GM23338 (cell line): ENCODE data around the gene CBS. TPM values are rescaled to one million over a fixed set of nuclear protein-coding genes. Genes with fewer than 3 reads are reported as not detected.

Experiments
- ATAC-seq: fragments of 200-7000 bp; cut with Tn5 transposase; 3 replicates; pipeline ENCODE4 v1.9.1; 2020
- DNase-seq: peaks from one replicate; pipeline ENCODE4 v3.0.0-alpha.2; 2015; ENCODE audit warnings: low spot score
- H2AFZ ChIP-seq: fragments of 200-600 bp; sonication (generic); 2 replicates; pipeline ENCODE4 v1.8.0; 2016; ENCODE audit warnings: antibody characterized with exemption, mild to moderate bottlenecking, moderate library complexity
- H3F3A ChIP-seq: fragments of 200-600 bp; sonication (generic); replicated peaks from 2 replicates; pipeline ENCODE4 v1.8.0; 2017; ENCODE audit warnings: antibody characterized with exemption, mixed run types, low read depth
- H3K27ac ChIP-seq: fragments of 200-600 bp; sonication (generic); 2 replicates; pipeline ENCODE4 v1.6.1; 2016; ENCODE audit warnings: low read depth
- H3K27me3 ChIP-seq: fragments of 200-600 bp; sonication (generic); 2 replicates; pipeline ENCODE4 v1.8.0; 2016; ENCODE audit warnings: mild to moderate bottlenecking, mixed run types, moderate library complexity; ENCODE audit not compliant: insufficient read depth
- H3K36me3 ChIP-seq: fragments of 200-600 bp; sonication (generic); 2 replicates; pipeline ENCODE4 v1.8.0; 2016; ENCODE audit warnings: mild to moderate bottlenecking; ENCODE audit not compliant: insufficient read depth
- H3K4me1 ChIP-seq: fragments of 200-600 bp; sonication (generic); 2 replicates; pipeline ENCODE4 v1.8.0; 2016; ENCODE audit warnings: mild to moderate bottlenecking, moderate library complexity; ENCODE audit not compliant: insufficient read depth
- H3K4me2 ChIP-seq: fragments of 200-600 bp; sonication (generic); 2 replicates; pipeline ENCODE4 v1.7.1; 2017; ENCODE audit warnings: mixed run types
- H3K4me3 ChIP-seq: fragments of 200-600 bp; sonication (generic); 2 replicates; pipeline ENCODE4 v1.6.1; 2016; ENCODE audit warnings: mixed run types
- H3K79me2 ChIP-seq: fragments of 200-600 bp; sonication (generic); replicated peaks from 2 replicates; pipeline ENCODE4 v1.8.0; 2017; ENCODE audit warnings: mild to moderate bottlenecking; ENCODE audit not compliant: insufficient read depth
- H3K9me2 ChIP-seq: fragments of 200-600 bp; sonication (generic); 2 replicates; pipeline ENCODE4 v1.8.0; 2017; ENCODE audit not compliant: insufficient read depth
- H4K20me1 ChIP-seq: fragments of 200-600 bp; sonication (generic); replicated peaks from 2 replicates; pipeline ENCODE4 v1.8.0; 2017; ENCODE audit warnings: mild to moderate bottlenecking; ENCODE audit not compliant: insufficient read depth
- H3K27ac Mint-ChIP-seq: 2 replicates; pipeline ENCODE4 v1.8.0; 2020; ENCODE audit warnings: inconsistent platforms, mild to moderate bottlenecking, moderate library complexity, mixed read lengths
- H3K27me3 Mint-ChIP-seq: 3 replicates; pipeline ENCODE4 v1.8.0; 2022; ENCODE audit warnings: low read depth, mild to moderate bottlenecking, moderate library complexity, mixed read lengths, inconsistent platforms; ENCODE audit not compliant: insufficient read depth, poor library complexity
- H3K36me3 Mint-ChIP-seq: 3 replicates; pipeline ENCODE4 v1.8.0; 2021; ENCODE audit warnings: low read depth, mild to moderate bottlenecking, inconsistent platforms, moderate library complexity, mixed read lengths
- H3K4me1 Mint-ChIP-seq: 3 replicates; pipeline ENCODE4 v1.8.0; 2020; ENCODE audit warnings: mild to moderate bottlenecking, inconsistent platforms, mixed read lengths
- H3K4me3 Mint-ChIP-seq: 3 replicates; pipeline ENCODE4 v1.8.0; 2021; ENCODE audit warnings: moderate library complexity, mild to moderate bottlenecking, inconsistent platforms, mixed read lengths
- H3K9me3 Mint-ChIP-seq: 3 replicates; pipeline ENCODE4 v1.8.0; 2020; ENCODE audit warnings: moderate library complexity, mild to moderate bottlenecking, inconsistent platforms, mixed read lengths
- CREB1 ChIP-seq: fragments of 250-450 bp; sonication (Bioruptor Pico); IDR thresholded peaks from 2 replicates; pipeline ENCODE4 v1.5.0; 2020; ENCODE audit warnings: low read depth, mild to moderate bottlenecking, moderate library complexity
- EZH2phosphoT487 ChIP-seq: fragments of 200-600 bp; sonication (generic); IDR thresholded peaks from one replicate; pipeline ENCODE4 v1.8.1; 2018; ENCODE audit warnings: antibody characterized with exemption; ENCODE audit not compliant: unreplicated experiment
- JUNB ChIP-seq: IDR thresholded peaks from one replicate; pipeline ENCODE4 v1.6.1; 2016; ENCODE audit warnings: antibody characterized with exemption; ENCODE audit not compliant: unreplicated experiment
- REST ChIP-seq: IDR thresholded peaks from one replicate; pipeline ENCODE4 v1.6.1; 2018; ENCODE audit warnings: antibody characterized with exemption; ENCODE audit not compliant: unreplicated experiment
- STAT1 ChIP-seq: IDR thresholded peaks from one replicate; pipeline ENCODE4 v1.6.1; 2016; ENCODE audit warnings: antibody characterized with exemption; ENCODE audit not compliant: unreplicated experiment
- ZNF331 ChIP-seq: fragments of 250-450 bp; sonication (Bioruptor Pico); IDR thresholded peaks from 2 replicates; pipeline ENCODE4 v1.5.0; 2020; ENCODE audit warnings: low read depth, mild to moderate bottlenecking, moderate library complexity
- ZNF462 ChIP-seq: fragments of 250-450 bp; sonication (Bioruptor Pico); IDR thresholded peaks from 2 replicates; pipeline ENCODE4 v1.5.0; 2020; ENCODE audit warnings: mild to moderate bottlenecking, moderate library complexity
- polyA plus RNA-seq: library from polyadenylated mRNA; unstranded; fragments of >200 nt; fragmentation: Nextera tagmentation; extraction: Ambion mirVana; gene quantifications from 2 replicates; pipeline ENCODE4 v1.2.1, GENCODE V29; 2016
- total RNA-seq: library from RNA; depleted of rRNA; stranded (reverse); fragments of >200 nt; shearing (Covaris generic); gene quantifications from 2 replicates; pipeline ENCODE4 v1.2.3, GENCODE V29; 2014
- TF ChIP-seq, protein P1 (sequence below): IDR thresholded peaks from 2 replicates; pipeline ENCODE4 v1.6.1; 2016; ENCODE audit warnings: antibody characterized with exemption

The CBS gene
- total and polyA plus RNA-seq, 2 experiments from 2014 or later = 421 to 861 TPM

GRCh38 chr21:43020771-43021170 lies 54.9 kb downstream of the CBS start:
- Mint-ChIP-seq H3K36me3 (peaks cover 44% of the 10 kb centered on the region), H3K27me3 (peaks cover 13% of the 10 kb centered on the region), H3K4me1 (peaks cover 14% of the 10 kb centered on the region), H3K27ac (no peak overlapping the region; the same call in 1 of the 2 replicates), H3K4me3 (no peak overlapping the region), H3K9me3 (no peaks in the 10 kb centered on the region)
- H4K20me1 ChIP-seq = no peaks in the 10 kb centered on the region
- no peaks in the 10 kb centered on the region; the same call in 1 of the 2 replicates for H3K79me2 ChIP-seq
- no peak overlapping the region for H3K4me3 ChIP-seq
- peaks cover 19% of the 10 kb centered on the region for H3F3A ChIP-seq
- no peaks in the 10 kb centered on the region for H3K4me1 ChIP-seq
- no peak overlapping the region for H2AFZ ChIP-seq
- H3K27me3 ChIP-seq = no peaks in the 10 kb centered on the region
- ATAC-seq = no peak
- H3K27ac ChIP-seq = no peak overlapping the region
- no peak for TF ChIP-seq STAT1
- TF ChIP-seq ZNF331 = no peak
- no peak for TF ChIP-seq REST
- TF ChIP-seq JUNB = no peak
- no peak for TF ChIP-seq ZNF462
- no peak for TF ChIP-seq EZH2phosphoT487
- TF ChIP-seq, protein P1, sequence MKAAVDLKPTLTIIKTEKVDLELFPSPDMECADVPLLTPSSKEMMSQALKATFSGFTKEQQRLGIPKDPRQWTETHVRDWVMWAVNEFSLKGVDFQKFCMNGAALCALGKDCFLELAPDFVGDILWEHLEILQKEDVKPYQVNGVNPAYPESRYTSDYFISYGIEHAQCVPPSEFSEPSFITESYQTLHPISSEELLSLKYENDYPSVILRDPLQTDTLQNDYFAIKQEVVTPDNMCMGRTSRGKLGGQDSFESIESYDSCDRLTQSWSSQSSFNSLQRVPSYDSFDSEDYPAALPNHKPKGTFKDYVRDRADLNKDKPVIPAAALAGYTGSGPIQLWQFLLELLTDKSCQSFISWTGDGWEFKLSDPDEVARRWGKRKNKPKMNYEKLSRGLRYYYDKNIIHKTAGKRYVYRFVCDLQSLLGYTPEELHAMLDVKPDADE = no peak
- TF ChIP-seq CREB1 (CRISPR knock-in tag) = no peak
- no peak overlapping the region for H3K4me2 ChIP-seq
- DNase-seq = no peak
- H3K36me3 ChIP-seq = peaks cover 32% of the 10 kb centered on the region
- no peaks in the 10 kb centered on the region for H3K9me2 ChIP-seq
